ENCODE measurements around the gene NUF2. TPM values are rescaled to one million over a fixed set of nuclear protein-coding genes. Genes with fewer than 3 reads are reported as not detected.

NUF2 gene
- total RNA-seq, result 10 to 100 TPM; 40.1 to 43.2 TPM

DNA sequence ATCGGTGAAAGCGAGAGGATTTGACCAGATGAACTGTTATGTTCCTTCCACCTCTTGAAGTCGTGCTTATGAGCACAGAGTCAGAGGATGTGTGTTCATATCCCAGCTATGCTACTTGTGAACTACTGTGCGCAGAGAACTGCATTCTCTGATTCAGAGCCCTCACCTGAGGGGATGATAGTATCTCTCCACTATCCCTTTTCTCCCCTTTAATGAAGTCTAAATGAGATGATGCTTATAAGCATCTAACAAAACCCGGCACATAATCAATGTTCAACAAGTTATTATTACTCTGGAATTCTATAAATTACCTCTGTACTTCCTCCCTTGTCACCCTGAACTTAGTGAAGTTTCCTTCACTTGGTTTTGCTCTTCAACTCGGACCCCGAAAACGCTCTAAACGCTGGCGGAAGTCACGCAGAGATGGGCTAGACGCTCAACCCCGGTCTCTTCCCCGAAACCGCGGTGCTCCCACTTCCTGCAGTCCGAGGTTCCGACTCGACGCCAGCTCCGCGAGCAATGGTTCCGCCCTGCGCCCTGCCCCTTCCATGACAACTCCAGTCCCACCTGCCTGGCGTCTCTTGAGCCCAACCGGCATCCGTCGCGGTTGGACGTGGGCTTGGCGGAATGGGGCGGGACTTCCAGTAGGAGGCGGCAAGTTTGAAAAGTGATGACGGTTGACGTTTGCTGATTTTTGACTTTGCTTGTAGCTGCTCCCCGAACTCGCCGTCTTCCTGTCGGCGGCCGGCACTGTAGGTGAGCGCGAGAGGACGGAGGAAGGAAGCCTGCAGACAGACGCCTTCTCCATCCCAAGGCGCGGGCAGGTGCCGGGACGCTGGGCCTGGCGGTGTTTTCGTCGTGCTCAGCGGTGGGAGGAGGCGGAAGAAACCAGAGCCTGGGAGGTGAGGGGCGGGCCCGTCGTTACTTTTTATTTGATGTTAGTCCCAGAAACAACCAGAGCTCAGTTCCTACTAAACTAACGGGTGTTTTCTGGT lies at the start of gene NUF2:
TSS of gene NUF2 (plus strand) at position 644 of the 995 bp plus-strand sequence. CDS start 4,098 bp downstream, outside the sequence.

Other genes starting within 250 kb of the NUF2 start
- 1 to 10 TPM; 2.2 to 4.3 TPM for gene RGS5, start 119.0 kb upstream of the NUF2 start, total RNA-seq